Esophagus muscularis mucosa (tissue), 4 donors: Measurements from ENCODE around the gene CSNK1D. TPM values are rescaled to one million over a fixed set of nuclear protein-coding genes. Genes with fewer than 3 reads are reported as not detected.

Source experiments
- DNase-seq: peaks from one replicate; pipeline ENCODE4 v3.0.0-alpha.2; 2017; ENCODE audit errors: extremely low spot score
- H3K27ac ChIP-seq, 4 donors: fragments of 200-600 bp; sonication (generic); replicated peaks in 1 of 4; 1 replicate in 3 of 4; 2 replicates in 1 of 4; pipeline ENCODE4 v1.5.1; 2016 to 2019; ENCODE audit warnings: mild to moderate bottlenecking in 1 of 4
- H3K27me3 ChIP-seq, 4 donors: fragments of 200-600 bp; sonication (generic); one replicate each; pipeline versions ENCODE4 v1.5.1 to v1.6.0; 2016 to 2019
- H3K36me3 ChIP-seq, 4 donors: fragments of 200-600 bp; sonication (generic); one replicate each; pipeline ENCODE4 v1.5.1; 2016 to 2019
- H3K4me1 ChIP-seq, 4 donors: fragments of 200-600 bp; sonication (generic); one replicate each; pipeline ENCODE4 v1.5.1; 2016 to 2019
- H3K4me3 ChIP-seq, 4 donors: fragments of 200-600 bp; sonication (generic); 1 replicate in 2 of 4; 2 replicates in 2 of 4; pipeline ENCODE4 v1.5.1; 2016 to 2019; ENCODE audit warnings: mild to moderate bottlenecking in 4 of 4, moderate library complexity in 1 of 4
- H3K9me3 ChIP-seq, 4 donors: fragments of 200-600 bp; sonication (generic); 1 replicate in 3 of 4; 2 replicates in 1 of 4; pipeline ENCODE4 v1.5.1; 2016 to 2019
- EP300 ChIP-seq: sonication (generic); formaldehyde crosslinking; IDR thresholded peaks from one replicate; pipeline ENCODE4 v1.6.1; 2017; ENCODE audit warnings: antibody characterized with exemption
- POLR2A ChIP-seq: fragments of 450-650 bp; IDR thresholded peaks from one replicate; pipeline ENCODE4 v1.6.1; 2017; ENCODE audit warnings: antibody characterized with exemption, moderate library complexity, mild to moderate bottlenecking, low read depth
- POLR2AphosphoS5 ChIP-seq, 2 donors: sonication (generic); formaldehyde crosslinking; IDR thresholded peaks; one replicate each; pipeline ENCODE4 v1.6.1; 2017; ENCODE audit warnings: antibody characterized with exemption in 2 of 2
- WGBS: methylation state at CpG from one replicate; pipeline ENCODE4 v1.1.5; 2018; 5-methylcytosine and 5-hydroxymethylcytosine counted together
- intact Hi-C: fragments of 100-400 bp; cut with DNase I; formaldehyde crosslinking; loops from one replicate; pipeline ENCODE4 v1.15.1; 2023
- total RNA-seq, 4 donors: library from RNA; depleted of rRNA; stranded (reverse); fragments of >200 nt; gene quantifications; one replicate each; pipeline versions ENCODE4 v1.1.0 to v1.2.1, GENCODE V29; 2016
- TF ChIP-seq, protein P1 (sequence below), 3 experiments: fragments of 200-600 bp in 2 of 3; fragments of 450-650 bp in 1 of 3; sonication (generic) in 2 of 3; IDR thresholded peaks; one replicate each; pipeline ENCODE4 v1.5.1; 2017 to 2019; ENCODE audit warnings: antibody characterized with exemption in 3 of 3, mild to moderate bottlenecking in 2 of 3, moderate library complexity in 1 of 3

The CSNK1D gene
- total RNA-seq, 4 donors from 2014 or later = 47.2 to 65.5 (median 61.0) TPM

DNA sequence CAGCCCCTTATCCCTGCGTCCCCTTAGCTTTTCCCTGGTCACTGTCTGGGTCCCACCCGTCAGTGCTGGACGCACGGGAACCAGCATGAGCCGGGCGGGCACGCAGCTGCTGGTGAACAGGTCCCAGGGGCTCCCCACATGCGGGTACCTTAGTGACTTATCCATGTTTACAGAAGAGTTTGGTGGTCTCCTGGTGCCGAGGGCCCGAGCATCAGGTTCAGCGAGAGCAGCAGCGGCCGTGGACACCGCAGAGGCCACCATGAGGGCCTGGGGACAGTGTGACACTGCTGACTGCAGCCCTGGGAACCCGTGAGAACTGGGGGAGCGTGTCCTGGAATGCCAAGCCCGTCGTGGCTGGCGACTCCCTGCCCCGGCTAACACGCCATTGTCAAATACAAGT lies 37.4 kb upstream of the CSNK1D start:
- H3K9me3 ChIP-seq = no peaks in the 10 kb centered on the region
- peaks cover 0 to 12% (median 10%) of the 10 kb centered on the region in 4 donors for H3K4me1 ChIP-seq
- no peaks in the 10 kb centered on the region for H3K36me3 ChIP-seq
- H3K27me3 ChIP-seq = peaks cover 0 to 75% (median 21%) of the 10 kb centered on the region in 4 donors
- no peak overlapping the region for H3K27ac ChIP-seq
- DNase-seq = no peak
- WGBS = 78% methylated on average over 21 of the region's 21 CpGs
- no peak overlapping the region for H3K4me3 ChIP-seq
- intact Hi-C loops = no loop called here
- TF ChIP-seq, protein P1, sequence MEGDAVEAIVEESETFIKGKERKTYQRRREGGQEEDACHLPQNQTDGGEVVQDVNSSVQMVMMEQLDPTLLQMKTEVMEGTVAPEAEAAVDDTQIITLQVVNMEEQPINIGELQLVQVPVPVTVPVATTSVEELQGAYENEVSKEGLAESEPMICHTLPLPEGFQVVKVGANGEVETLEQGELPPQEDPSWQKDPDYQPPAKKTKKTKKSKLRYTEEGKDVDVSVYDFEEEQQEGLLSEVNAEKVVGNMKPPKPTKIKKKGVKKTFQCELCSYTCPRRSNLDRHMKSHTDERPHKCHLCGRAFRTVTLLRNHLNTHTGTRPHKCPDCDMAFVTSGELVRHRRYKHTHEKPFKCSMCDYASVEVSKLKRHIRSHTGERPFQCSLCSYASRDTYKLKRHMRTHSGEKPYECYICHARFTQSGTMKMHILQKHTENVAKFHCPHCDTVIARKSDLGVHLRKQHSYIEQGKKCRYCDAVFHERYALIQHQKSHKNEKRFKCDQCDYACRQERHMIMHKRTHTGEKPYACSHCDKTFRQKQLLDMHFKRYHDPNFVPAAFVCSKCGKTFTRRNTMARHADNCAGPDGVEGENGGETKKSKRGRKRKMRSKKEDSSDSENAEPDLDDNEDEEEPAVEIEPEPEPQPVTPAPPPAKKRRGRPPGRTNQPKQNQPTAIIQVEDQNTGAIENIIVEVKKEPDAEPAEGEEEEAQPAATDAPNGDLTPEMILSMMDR (IDR thresholded peaks at IDR 0.05) = no peak
- TF ChIP-seq POLR2AphosphoS5 (IDR thresholded peaks at IDR 0.05) (no peak), POLR2A (no peak), EP300 (no peak)

DNA sequence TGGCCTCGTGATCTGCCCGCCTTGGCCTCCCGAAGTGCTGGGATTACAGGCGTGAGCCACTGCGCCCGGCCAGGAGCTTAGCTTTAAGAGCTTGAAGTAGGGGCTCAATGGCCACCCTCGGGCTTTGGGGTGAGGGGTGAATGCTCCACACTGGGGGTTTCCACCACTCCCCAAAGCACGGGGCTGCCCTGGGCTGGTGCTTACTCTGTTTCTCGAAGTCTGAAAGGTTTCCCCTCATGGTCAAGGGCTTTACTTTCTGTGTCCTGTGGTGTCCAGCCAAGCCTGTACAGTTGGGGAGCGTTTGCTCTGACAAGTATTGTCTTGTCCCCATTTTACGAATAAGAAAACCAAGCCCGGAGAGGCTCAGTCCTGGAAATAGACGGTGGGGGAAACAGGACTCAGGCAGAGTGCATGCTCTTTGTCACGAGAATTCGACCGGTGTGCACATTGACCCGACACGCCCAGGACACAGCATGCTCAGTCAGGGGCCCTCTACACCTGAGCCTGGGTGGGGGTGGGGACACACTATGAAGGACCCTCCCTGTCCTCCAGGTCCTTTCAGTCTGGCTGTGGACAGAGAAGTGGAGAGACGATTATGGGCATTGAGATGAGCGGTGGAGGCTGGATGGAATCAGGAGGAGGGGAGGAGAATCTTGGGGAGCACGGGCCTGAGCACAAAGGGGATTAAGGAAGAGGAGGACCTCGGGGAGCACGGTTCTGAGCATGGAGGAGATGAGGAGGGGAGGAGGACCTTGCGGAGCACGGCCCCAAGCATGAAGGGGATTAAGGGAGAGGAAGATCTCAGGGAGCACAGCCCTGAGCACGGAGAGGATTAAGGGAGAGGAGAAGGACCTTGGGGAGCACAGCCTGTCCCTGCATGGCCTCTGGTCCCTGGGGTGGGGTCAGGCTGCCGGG lies 36.4 kb upstream of the CSNK1D start:
- H3K36me3 ChIP-seq = no peaks in the 10 kb centered on the region
- intact Hi-C loops = no loop called here
- no peak overlapping the region for H3K27ac ChIP-seq
- H3K4me3 ChIP-seq = no peak overlapping the region
- no peaks in the 10 kb centered on the region for H3K9me3 ChIP-seq
- TF ChIP-seq POLR2AphosphoS5 (IDR thresholded peaks at IDR 0.05) (no peak), EP300 (no peak), POLR2A (no peak)
- TF ChIP-seq, protein P1 (IDR thresholded peaks at IDR 0.05) = no peak
- H3K27me3 ChIP-seq = peaks cover 0 to 66% (median 11%) of the 10 kb centered on the region in 4 donors
- peaks cover 0 to 6% (median under 1%) of the 10 kb centered on the region in 4 donors for H3K4me1 ChIP-seq
- DNase-seq = no peak
- WGBS = 84% methylated on average over 26 of the region's 27 CpGs

- peaks cover 4 to 7% (median 5%) of the 10 kb centered on the region in 4 donors for H3K4me1 ChIP-seq
- H3K36me3 ChIP-seq = no peaks in the 10 kb centered on the region
- H3K4me3 ChIP-seq = no peak overlapping the region
- H3K9me3 ChIP-seq = no peaks in the 10 kb centered on the region
- WGBS = 84% methylated on average over 20 of the region's 20 CpGs
- no peak for DNase-seq
- intact Hi-C loops = no loop called here
- no peak overlapping the region for H3K27ac ChIP-seq
- peaks cover 0 to 26% (median 0%) of the 10 kb centered on the region in 4 donors for H3K27me3 ChIP-seq
- no peak for TF ChIP-seq EP300
- no peak for TF ChIP-seq POLR2AphosphoS5 (IDR thresholded peaks at IDR 0.05)
- TF ChIP-seq POLR2A = no peak
- TF ChIP-seq, protein P1 (IDR thresholded peaks at IDR 0.05) = no peak
These were observed 32.3 kb upstream of the CSNK1D start for GRCh38 chr17:82305727-82306300.

GRCh38 chr17:82304826-82305726 lies 31.6 kb upstream of the CSNK1D start:
- Histone ChIP-seq H3K27me3 (peaks cover 0 to 19% (median 0%) of the 10 kb centered on the region in 4 donors), H3K4me3 (no peak overlapping the region), H3K9me3 (no peaks in the 10 kb centered on the region), H3K4me1 (peaks cover 8 to 12% (median 9%) of the 10 kb centered on the region in 4 donors), H3K27ac (no peak overlapping the region), H3K36me3 (no peaks in the 10 kb centered on the region)
- TF ChIP-seq POLR2AphosphoS5 (IDR thresholded peaks at IDR 0.05) = no peak
- no peak for TF ChIP-seq POLR2A
- WGBS = 85% methylated on average over 19 of the region's 23 CpGs
- intact Hi-C loops = no loop called here
- DNase-seq = no peak
